ENCODE data around the gene ACTG1. TPM values are rescaled to one million over a fixed set of nuclear protein-coding genes. Genes with fewer than 3 reads are reported as not detected.
A peak's percentile ranks its signal among the peaks of the same experiment; 100 is the strongest.

The ACTG1 gene
- polyA plus RNA-seq, 1 of the 3 experiments (the other 2 are of a cell fraction), result 7,871 TPM

GRCh38 chr17:81528651-81529436, 16.2 kb upstream of the ACTG1 start:
- ChIA-PET POLR2A (interaction anchor here (1.0 to 1.7 kb wide), 3 partner anchors 11 to 17 kb away, joined by 3 to 4 read pairs (median 3); no protein-coding TSS in a partner anchor), CTCF (interaction anchor here (0.9 to 1.7 kb wide), 4 partner anchors 9 to 276 kb away, joined by 3 to 5 read pairs (median 3); no protein-coding TSS in a partner anchor)
- Histone ChIP-seq H3K4me2 (no peak overlapping the region), H3K27ac (ENCODE audit: low read depth in 2 of 2, low read length in 1 of 2) (no peak overlapping the region), H3K9ac (no peak overlapping the region), H3K36me3 (replicated peaks in 1 of 2; ENCODE audit: control insufficient read depth in 1 of 2, insufficient read depth in 2 of 2, low read length in 1 of 2) (no peaks in the 10 kb centered on the region), H3K9me2 (no peaks in the 10 kb centered on the region), H3K79me2 (ENCODE audit: insufficient read depth) (no peaks in the 10 kb centered on the region), H3K9me3 (no peaks in the 10 kb centered on the region), H3F3A (replicated peaks; ENCODE audit: insufficient read depth) (peaks cover 15% of the 10 kb centered on the region), H4K20me1 (ENCODE audit: insufficient read depth) (peaks cover under 1% of the 10 kb centered on the region; the same call in 1 of the 2 replicates), H2AFZ (ENCODE audit: low read depth) (no peak overlapping the region), H3K4me1 (ENCODE audit: control insufficient read depth in 1 of 2, insufficient read depth in 2 of 2, low read depth in 1 of 2, low read length in 1 of 2) (peaks cover 0 to 11% of the 10 kb centered on the region in 2 experiments; a peak in 1 of 4 replicates), H3K4me3 (ENCODE audit: low read depth in 2 of 2, low read length in 1 of 2) (no peak overlapping the region), H3K27me3 (ENCODE audit: insufficient read depth) (no peaks in the 10 kb centered on the region)
- no peak for TF ChIP-seq FOXM1 (IDR thresholded peaks at IDR 0.05; ENCODE audit: low read depth)
- no peak for TF ChIP-seq RXRA (IDR thresholded peaks at IDR 0.05; ENCODE audit: borderline replicate concordance, low read depth)
- no peak for TF ChIP-seq GATA2 (CRISPR knock-in tag; IDR thresholded peaks at IDR 0.05)
- no peak for TF ChIP-seq YY1 (IDR thresholded peaks at IDR 0.05; ENCODE audit: low read depth)
- TF ChIP-seq POLR2AphosphoS5 (IDR thresholded peaks at IDR 0.05; ENCODE audit: low read depth, low read length), result no peak
- no peak for TF ChIP-seq RFX5 (IDR thresholded peaks at IDR 0.05; ENCODE audit: low read length)
- no peak for TF ChIP-seq TEAD4 (IDR thresholded peaks at IDR 0.05; ENCODE audit: borderline replicate concordance, insufficient read depth)
- peak; percentile 75 for DNase-seq
- 27% methylated on average over 31 of the region's 62 CpGs for WGBS (ENCODE audit: low lambda C conversion rate)

- no peak overlapping the region for H3K9ac ChIP-seq
- no peak for TF ChIP-seq REST (IDR thresholded peaks at IDR 0.05; ENCODE audit: low read depth, low read length)
- no peaks in the 10 kb centered on the region for H3K36me3 ChIP-seq (replicated peaks in 1 of 2; ENCODE audit: control insufficient read depth in 1 of 2, insufficient read depth in 2 of 2, low read length in 1 of 2)
- DNase-seq, result no peak
- peaks cover 0 to 12% of the 10 kb centered on the region in 2 experiments; a peak in 1 of 4 replicates for H3K4me1 ChIP-seq (ENCODE audit: control insufficient read depth in 1 of 2, insufficient read depth in 2 of 2, low read depth in 1 of 2, low read length in 1 of 2)
- CTCF ChIA-PET, result interaction anchor here (1.2 to 1.7 kb wide), 2 partner anchors 9 to 19 kb away, joined by 3 read pairs; no protein-coding TSS in a partner anchor
- H3K27me3 ChIP-seq (ENCODE audit: insufficient read depth), result no peaks in the 10 kb centered on the region
- H3K27ac ChIP-seq (ENCODE audit: low read depth in 2 of 2, low read length in 1 of 2), result no peak overlapping the region
- 67% methylated on average over 5 of the region's 20 CpGs for WGBS (ENCODE audit: low lambda C conversion rate)
- no peak overlapping the region for H3K4me3 ChIP-seq (ENCODE audit: low read depth in 2 of 2, low read length in 1 of 2)
- no peaks in the 10 kb centered on the region for H3K9me2 ChIP-seq
- no peak overlapping the region for H2AFZ ChIP-seq (ENCODE audit: low read depth)
- POLR2A ChIA-PET, result interaction anchor here (1.3 to 1.7 kb wide), 2 partner anchors 10 to 16 kb away, joined by 3 to 4 read pairs; no protein-coding TSS in a partner anchor
- H3K79me2 ChIP-seq (ENCODE audit: insufficient read depth), result no peaks in the 10 kb centered on the region
- H3K4me2 ChIP-seq, result no peak overlapping the region
- no peaks in the 10 kb centered on the region for H3K9me3 ChIP-seq
- peaks cover 5% of the 10 kb centered on the region; the same call in 1 of the 2 replicates for H4K20me1 ChIP-seq (ENCODE audit: insufficient read depth)
- H3F3A ChIP-seq (replicated peaks; ENCODE audit: insufficient read depth), result peaks cover 9% of the 10 kb centered on the region
Measured at GRCh38 chr17:81528384-81528650, 15.7 kb upstream of the ACTG1 start.

All from SK-N-SH (cell line).